Stimulated activated CD8-positive, alpha-beta memory T cell treated with anti-CD3 and anti-CD28 coated beads, Interleukin-4, amount 100 ng/mL, for 4 hours (primary cell): Measurements from ENCODE around the gene PSMB9.
"Not testable (repeated sequence)": the region's sequence is repeated elsewhere in the genome, so short reads cannot be mapped to it uniquely, and the experiment has no call there.

Experiments used
- DNase-seq, 2 donors: peaks; one replicate each; pipeline ENCODE4 v3.0.0-alpha.2; 2020; ENCODE audit warnings: low read depth in 2 of 2, low spot score in 1 of 2

The PSMB9 gene

GRCh38 chr6:32860674-32861073 lies 6.7 kb downstream of the PSMB9 start:
- DNase-seq = no peak

DNA sequence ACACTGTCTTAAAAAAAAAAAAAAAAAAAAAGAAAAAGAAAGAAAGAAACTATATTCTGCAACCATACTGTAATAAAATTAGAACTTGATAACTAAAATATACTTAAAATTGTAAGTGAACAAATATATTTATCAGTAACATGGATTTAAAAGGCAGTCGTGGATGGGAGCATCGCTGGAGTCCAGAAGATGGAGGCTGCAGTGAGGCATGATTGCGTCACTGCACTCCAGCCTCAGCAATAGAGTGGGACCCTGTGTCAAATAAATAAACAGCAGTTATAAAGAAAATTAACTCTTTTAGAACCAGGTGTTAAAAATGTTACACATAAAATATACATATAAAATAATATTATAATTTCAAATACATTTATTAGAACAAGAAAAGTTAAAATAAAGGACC lies 8.7 kb downstream of the PSMB9 start:
- no peak for DNase-seq

DNA sequence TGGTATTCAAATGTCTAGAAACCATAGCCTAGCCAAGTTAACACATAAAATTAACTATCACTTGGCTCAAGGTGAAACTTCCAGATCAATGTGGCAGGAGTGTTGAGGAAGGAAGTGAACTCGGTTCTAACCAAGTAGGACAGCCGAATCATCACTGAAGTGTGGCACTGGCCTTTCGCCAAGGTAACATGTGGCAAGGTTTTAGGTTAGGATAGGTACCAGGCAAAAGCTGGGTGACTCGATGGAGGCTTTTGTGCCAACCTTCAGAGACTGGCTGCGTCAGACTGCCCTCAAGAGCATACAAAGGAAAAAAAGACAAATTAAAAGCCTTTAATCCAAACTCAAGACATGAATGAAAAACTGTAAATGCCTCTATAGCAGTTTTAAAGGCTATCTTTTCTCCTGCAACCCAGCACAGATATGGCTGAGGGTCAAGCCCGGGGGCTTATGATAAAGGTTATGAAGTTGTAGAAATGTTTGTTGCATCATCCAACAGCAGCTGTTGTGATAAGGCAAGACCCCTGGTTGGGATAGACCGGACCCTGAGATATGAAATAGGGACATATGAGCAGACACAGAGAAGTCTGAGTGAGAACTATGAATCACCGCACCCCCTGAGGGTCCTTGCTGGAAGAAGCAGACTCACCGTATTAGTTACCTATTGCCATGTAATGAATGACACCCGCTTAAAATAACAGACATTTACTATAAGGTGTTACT lies 11.9 kb downstream of the PSMB9 start:
- DNase-seq = no peak

- DNase-seq = no peak
Measured at GRCh38 chr6:32867022-32867477, 13.1 kb downstream of the PSMB9 start.

DNA sequence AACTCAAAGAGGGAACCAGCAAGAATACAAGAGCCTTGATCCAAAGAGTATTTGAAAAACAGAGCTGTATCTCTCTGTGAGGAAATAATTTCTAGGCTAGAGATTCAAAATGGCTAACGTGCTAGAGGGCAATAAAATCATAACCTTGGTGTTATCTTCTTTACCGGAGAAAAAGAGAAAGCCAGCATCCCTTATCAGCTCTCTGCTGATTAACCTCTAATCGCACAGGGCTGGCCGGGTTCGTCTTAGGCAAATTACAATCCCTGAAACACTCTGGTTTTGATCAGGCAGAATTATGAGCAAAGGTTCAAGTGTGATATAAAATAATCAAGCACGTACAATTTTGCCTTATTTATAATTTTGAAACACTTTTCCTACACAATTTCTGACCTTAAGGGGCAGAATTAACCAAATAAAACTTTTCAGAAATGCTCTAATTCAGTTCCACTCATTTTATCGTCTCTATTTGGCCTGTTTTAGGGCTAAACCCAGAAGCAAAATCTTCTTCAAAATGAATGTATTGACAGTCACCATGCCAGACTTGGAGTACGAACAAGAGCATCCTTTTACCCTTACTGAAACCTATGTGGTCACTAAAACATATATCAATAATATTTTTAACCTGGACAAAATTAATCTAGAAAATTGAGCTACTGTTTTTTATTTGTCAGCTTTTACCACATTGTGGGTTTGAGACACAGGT lies 13.7 kb downstream of the PSMB9 start:
- no peak for DNase-seq

GRCh38 chr6:32868257-32868788 lies 14.3 kb downstream of the PSMB9 start:
- peak; percentile 64 to 93 for DNase-seq

- not testable (repeated sequence) for DNase-seq
Measured at GRCh38 chr6:32873947-32874346, 20.0 kb downstream of the PSMB9 start.

DNA sequence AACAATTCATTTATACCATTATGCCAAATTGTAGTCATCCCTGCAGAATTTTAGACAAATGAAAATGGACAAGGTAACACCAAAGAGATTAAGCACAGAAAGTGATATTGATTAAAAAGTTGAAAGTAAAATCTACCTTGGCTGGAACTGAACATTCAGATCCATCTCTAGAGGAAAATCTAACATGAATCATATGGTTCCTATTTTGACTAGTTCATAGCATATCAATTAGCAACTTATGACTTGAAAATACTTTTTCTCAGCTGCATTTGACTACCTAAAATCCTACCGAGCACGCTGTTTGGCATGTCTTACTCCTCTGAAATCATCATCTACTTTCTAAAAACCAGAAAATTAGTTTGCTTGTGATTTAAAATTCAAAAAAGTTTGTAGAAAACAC lies 22.6 kb downstream of the PSMB9 start:
- no peak for DNase-seq

DNA sequence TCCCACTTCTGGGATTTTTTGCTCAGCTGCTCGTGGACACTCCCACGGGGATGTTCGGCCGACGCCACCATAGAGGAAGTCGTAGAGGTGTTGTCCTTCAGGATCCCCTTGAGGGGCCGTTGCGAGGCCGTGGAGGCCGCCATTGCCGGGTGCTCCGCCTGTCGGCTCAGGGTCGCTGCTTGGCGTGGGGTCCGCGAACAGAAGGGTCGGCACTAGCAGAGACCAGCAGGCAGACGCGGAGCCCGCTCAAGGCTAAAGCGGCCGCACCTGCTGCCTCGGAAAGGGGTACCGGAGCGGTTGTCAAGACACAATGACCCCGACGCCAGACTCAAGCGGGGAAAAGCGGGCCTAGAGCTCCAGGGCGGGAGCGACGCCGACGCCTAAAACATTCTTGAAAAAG lies 25.7 kb downstream of the PSMB9 start:
- DNase-seq = no peak

- not testable (repeated sequence) for DNase-seq
Measured at GRCh38 chr6:32880962-32881361, 27.0 kb downstream of the PSMB9 start.

- DNase-seq = no peak
Measured at GRCh38 chr6:32882879-32883250, 28.9 kb downstream of the PSMB9 start.

GRCh38 chr6:32883789-32884188 lies 29.8 kb downstream of the PSMB9 start:
- DNase-seq = no peak

DNA sequence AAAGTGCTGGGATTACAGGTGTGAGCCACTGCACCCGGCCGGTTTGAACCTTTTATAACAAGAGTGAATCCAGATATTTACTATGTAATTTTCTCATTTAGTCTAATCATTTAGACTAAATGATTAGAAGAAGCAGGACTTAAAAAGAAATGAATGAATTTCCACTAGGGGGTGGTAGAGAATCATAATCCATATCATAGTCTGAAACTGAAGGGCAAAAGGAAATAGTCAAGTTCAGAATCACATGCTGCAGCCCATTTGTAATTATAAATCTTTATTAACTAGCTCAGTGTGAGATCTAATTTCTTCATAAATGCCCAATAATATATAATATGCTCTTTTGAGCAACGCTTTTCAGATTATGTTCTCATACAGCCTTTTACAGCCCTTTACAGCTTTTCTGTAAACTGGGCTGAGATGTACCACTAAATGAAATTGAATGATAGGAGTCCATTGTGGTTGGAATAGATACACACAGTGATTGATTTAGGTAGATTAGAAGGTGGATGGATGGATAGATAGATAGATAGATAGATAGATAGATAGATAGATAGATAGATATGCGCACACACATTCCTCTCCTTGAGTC lies 31.8 kb downstream of the PSMB9 start:
- no peak for DNase-seq

- DNase-seq = no peak
Measured at GRCh38 chr6:32886681-32887383, 32.8 kb downstream of the PSMB9 start.

- DNase-seq = no peak
Measured at GRCh38 chr6:32887616-32888015, 33.6 kb downstream of the PSMB9 start.

GRCh38 chr6:32888576-32888975 lies 34.6 kb downstream of the PSMB9 start:
- no peak for DNase-seq

DNA sequence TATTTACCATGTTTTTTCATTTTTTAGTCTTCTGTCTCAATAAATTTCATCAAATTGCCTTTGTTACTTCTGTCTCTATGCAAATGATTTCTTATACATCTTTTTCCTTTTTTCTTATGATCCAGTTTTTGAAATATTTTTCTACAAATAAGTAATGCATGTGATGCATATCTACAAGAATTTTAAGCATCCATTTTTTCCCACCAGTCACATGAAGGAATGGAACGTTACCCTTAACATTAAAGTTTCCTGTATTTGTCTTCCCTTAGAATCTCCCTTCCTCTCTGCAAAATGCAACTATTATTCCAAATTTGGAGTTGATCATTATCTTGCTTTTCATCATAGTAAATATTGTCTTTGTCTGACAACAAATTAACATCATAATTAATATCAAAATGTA lies 35.5 kb downstream of the PSMB9 start:
- no peak for DNase-seq

GRCh38 chr6:32890831-32891230 lies 36.8 kb downstream of the PSMB9 start:
- DNase-seq = no peak

DNA sequence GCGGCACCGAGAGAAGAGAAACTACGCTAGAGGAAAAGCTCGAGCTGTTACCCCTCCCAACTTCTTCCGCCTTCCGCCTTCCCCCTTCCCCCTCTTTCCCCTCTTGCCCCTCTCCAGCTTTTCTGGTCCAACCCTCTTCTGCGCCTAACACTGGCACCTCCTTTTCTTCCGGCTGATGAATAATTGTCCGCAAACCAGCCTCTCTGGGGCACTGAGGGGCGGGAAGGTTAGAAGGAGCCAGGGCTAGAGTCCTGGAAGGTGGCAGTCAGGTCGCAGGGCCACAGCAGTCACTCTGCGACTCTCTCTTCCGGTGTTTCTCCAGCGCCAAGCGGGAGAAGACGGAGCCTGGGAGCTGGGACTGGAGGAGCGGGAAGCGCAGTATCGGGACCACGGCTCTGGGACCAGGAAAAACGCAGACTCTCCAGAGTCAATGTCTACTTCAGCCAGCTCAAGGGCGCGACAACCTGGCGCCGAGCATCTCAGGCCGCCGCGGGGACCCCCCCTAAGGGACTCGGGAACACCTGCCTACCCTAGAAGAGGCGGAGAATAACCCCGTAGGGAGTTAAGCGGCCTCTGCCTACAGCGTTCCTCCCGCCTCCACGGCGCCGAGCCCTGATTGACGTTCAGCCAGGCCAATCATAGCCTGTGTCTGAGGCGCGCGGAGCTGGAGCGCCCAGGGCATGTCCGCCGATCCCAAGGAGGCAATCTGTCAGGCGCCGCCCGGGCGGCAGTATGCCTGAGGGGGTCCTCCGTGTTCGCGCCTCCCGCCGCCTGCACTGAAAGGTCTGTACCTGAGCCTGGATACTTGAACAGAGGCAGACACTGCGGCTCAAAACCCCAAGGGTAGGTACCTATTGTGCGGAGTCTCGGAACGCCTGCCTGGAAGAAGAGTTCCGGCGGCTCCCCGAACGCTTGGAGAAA lies 40.4 kb downstream of the PSMB9 start:
- peak; percentile 78 to 94 for DNase-seq

GRCh38 chr6:32895006-32895345 lies 41.0 kb downstream of the PSMB9 start:
- DNase-seq = no peak

DNA sequence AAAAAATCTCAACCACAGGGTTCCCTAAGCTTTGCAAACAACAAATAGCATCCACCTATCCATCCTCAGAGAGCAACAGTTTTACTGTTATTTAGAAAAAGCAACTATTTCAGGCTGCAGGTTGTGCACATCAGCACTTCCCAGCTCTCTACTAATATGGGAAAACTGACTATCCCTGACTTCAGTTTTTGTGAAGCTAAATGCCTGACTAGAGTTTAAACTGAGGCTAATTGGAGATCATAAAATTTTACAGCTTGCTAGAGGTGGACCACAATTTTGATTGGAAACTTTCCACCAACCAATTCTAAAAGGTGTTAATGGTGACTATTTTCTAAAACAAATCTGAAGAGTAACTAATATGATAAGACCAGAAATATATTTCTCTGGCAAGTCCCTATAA lies 50.0 kb downstream of the PSMB9 start:
- DNase-seq = no peak
